ENCODE data around the gene ALCAM. TPM values are rescaled to one million over a fixed set of nuclear protein-coding genes. Genes with fewer than 3 reads are reported as not detected.
A peak's percentile ranks its signal among the peaks of the same experiment; 100 is the strongest.
"Not testable (repeated sequence)": the region's sequence is repeated elsewhere in the genome, so short reads cannot be mapped to it uniquely, and the experiment has no call there.

Gene ALCAM
- total RNA-seq, 2 donors from 2014 or later = 26.5 to 57.2 TPM

DNA sequence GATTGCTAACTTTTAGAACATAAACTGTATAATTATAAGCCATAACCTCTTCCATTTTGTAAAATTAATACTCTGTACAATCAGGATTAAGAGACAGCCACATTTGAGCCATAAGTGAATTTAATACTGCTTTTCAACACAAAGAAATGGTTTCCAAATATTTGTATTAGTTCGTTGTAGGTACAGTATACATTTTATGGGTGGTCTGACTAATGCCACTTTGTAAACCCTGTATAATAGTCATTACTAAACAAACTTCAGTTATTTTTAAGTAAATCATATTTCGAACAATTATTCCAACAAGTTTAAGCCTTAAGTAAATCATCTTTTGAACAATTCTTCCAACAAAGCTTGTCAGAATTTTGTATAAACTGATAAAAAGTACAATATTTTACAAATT is 11.0 kb downstream of the ALCAM start:
- intact Hi-C loops (cut with DNase I) = no loop called here

DNA sequence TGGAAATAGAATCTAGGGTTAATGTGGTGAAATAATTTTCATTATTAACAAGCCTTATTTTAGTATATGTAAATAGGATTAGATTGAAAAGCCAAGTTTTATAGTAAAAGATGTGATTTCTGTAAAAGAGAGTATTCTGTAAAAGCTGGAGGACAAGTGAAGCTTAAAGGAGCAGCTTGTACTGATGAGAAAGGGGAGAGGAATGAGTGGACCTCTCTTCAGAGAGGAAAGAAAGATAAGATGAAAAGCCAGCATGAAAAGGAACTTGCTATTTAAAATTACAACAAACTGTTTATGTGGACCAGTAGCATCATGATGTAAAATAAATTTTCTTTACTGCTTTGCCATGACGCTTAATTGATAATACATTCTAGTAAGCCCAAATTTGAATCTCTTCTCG is 18.5 kb downstream of the ALCAM start:
- DNase-seq (ENCODE audit: low spot score) = no peak
- intact Hi-C loops (cut with DNase I) = no loop called here

More for the DNA sequence above, 11.0 kb downstream of the ALCAM start:
- DNase-seq (ENCODE audit: low spot score) = no peak

DNA sequence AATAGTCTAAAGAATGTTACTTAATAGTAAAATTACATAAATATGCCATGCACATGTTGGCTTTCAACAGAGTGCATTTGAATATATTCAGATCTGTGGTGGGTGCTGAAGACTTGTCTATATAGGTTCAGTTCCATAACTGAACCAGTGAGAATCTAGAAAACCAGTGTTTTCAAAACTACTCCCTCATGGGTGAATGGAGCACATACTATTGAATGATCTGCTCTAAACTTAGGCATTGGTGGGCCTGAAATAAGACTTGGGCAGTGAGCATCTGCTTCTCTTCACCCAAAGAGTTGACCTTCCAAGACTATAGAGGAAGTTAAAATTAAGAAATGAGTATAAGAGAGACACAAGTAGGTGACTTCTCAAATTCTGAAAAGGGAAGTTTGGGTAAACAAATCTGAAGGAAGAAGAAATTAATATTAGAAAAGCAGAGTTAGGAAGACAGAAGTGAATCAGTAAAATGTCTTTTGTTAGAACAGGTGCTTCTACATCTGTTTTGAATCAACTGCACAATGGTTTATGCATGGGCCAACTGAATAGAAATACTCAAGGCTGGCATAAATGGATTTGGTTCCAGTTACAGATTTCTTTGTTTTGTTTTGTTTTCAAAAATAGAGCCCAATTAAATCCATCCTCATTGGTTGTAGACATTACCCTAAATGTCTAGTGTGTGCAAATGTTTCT is 19.3 kb downstream of the ALCAM start:
- DNase-seq (ENCODE audit: low spot score) = no peak
- intact Hi-C loops (cut with DNase I) = no loop called here

GRCh38 chr3:105387122-105387751 is 20.5 kb downstream of the ALCAM start:
- intact Hi-C loops (cut with DNase I) = no loop called here
- no peak for DNase-seq (ENCODE audit: low spot score)

- DNase-seq (ENCODE audit: low spot score) = no peak
- intact Hi-C loops (cut with DNase I) = no loop called here
These were observed 21.5 kb downstream of the ALCAM start for GRCh38 chr3:105388176-105388575.

DNA sequence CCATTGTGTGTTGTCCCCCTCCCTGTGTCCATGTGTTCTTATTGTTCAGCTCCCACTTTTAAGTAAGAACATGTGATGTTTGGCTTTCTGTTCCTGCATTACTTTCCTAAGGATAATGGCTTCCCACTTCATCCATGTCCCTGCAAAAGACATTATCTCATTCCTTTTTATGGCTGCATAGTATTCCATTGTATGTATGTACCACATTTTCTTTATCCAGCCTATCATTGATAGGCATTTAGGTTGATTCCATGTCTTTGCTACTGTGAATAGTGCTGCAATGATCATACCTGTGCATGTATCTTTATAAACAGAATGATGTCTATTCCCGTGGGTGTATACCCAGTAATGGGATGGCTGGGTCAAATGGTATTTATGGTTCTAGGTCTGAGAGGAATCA is 23.1 kb downstream of the ALCAM start:
- DNase-seq (ENCODE audit: low spot score); intact Hi-C loops (cut with DNase I): not testable (repeated sequence)

- intact Hi-C loops (cut with DNase I); DNase-seq (ENCODE audit: low spot score): not testable (repeated sequence)
These were observed 25.9 kb downstream of the ALCAM start for GRCh38 chr3:105392598-105392997.

DNA sequence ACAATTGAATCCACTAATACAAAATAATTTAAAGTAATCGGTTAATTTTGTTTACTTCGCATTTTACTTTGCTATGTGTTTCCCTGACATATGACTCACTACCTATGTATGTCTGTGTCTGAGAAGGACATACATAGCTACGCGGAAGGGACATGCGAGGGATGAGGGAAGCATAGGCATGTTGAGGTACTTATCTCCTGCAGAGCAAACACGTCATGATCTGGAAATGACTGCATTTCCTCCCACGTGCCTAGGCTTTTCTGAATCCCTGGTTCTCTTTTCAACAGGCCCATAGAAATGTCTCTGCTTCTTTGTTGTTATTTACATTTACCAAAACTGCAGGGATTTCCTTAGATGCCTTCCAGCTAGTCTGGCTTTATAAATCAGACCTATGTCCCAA is 27.5 kb downstream of the ALCAM start:
- DNase-seq (ENCODE audit: low spot score) = no peak
- intact Hi-C loops (cut with DNase I) = no loop called here

DNA sequence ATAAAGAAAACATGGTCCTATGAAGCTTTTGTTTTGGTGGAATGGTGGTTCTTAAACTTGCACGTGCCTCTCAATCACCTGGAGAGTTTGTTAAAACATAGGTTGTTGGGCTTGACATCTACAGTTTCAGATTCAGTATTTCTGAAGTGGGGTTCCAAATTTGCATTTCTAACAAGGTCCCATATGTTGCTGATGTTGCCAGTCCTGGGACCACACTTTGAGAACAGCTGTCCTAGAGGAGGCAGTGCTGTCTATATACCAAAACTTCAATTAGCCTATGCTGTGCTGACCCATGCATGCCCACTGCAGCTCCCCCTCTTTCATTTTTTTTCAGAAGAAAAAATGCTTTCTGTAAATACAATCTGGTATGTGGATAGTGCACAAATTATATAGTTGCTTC is 31.3 kb downstream of the ALCAM start:
- intact Hi-C loops (cut with DNase I) = no loop called here
- no peak for DNase-seq (ENCODE audit: low spot score)

- intact Hi-C loops (cut with DNase I) = no loop called here
These were observed 31.7 kb downstream of the ALCAM start for GRCh38 chr3:105398437-105398836.

DNA sequence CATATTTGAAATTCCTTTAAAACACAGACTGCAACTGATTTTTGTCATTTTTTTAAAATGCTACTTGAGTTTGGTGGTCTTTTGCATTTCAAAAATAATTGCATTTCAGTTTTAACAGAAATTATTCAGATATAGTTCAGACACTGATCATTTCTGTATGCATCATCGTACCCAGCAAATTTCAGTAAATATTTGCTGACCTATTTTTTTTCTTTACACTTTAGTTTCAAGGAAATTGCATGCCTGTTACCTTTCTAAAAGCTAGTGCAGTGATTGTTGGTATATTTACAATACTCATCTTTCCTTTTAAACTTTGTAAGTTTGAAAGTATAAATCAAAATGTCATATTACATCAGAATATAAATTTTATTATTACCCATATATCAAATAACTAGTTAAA is 32.4 kb downstream of the ALCAM start:
- DNase-seq (ENCODE audit: low spot score) = no peak
- intact Hi-C loops (cut with DNase I) = no loop called here

More at GRCh38 chr3:105398437-105398836, 31.7 kb downstream of the ALCAM start:
- no peak for DNase-seq (ENCODE audit: low spot score)

DNA sequence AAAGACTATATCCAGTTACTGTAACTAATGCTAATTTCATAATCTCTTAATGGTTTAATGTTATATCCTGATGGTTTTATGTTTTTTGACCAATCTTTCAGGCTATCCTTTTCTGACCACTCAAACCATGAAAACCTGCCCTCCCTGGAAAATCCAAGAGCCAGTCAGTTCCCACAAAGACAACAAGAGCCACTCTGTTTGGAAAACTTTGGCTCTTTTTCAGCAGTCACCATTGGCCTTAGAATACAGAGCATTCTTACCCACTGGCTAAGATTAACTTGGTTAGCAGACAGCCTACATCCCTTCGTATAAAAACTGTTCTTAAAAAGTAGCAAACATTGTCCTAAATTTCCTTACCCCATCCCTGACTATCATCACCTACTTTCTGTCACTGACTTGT is 32.9 kb downstream of the ALCAM start:
- intact Hi-C loops (cut with DNase I) = no loop called here
- DNase-seq (ENCODE audit: low spot score) = no peak

DNA sequence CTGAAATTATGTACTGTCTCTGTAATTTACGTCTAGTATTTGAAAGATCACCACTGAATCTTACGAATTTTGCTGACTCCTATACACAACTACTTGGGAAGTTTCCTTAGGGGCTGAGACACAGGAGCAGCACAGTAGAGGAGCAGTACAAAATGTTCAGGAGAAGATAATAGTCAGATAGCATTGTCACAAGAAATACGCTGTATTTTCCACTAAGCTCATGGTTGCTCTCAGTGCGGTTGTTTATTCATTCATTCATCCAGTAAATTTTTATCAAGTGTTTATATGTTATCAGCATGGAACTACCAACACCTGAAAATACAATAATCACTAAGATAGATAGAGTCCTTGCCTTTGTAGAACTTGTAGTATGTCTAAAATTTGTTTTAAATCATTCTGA is 34.5 kb downstream of the ALCAM start:
- intact Hi-C loops (cut with DNase I) = no loop called here
- DNase-seq (ENCODE audit: low spot score) = no peak

GRCh38 chr3:105401691-105402149 is 35.0 kb downstream of the ALCAM start:
- no peak for DNase-seq (ENCODE audit: low spot score)
- intact Hi-C loops (cut with DNase I) = no loop called here

DNA sequence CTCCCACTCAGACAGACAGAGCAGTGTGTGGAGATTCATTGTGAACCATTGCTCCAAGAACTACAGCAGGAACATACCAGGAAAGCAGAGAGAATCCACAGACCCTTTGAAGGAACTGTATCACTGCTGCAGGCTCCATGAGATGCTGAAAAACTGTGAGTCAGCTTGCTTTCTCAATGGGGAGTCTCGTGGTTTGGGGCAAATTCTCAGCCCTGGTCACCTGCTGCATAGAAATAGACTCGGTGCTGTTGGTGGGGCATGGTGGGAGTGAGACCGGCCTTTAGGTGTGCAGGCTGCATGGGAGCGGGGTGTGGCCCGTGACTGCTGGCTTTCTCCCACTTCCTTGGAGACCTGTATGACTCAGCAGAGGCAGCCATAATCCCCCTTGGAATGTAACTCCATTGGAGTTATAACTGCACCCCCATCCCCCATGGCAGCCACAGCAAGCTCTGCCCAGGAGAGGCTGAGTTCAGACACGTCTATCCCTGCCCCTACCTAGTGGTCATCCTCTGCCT is 35.6 kb downstream of the ALCAM start:
- peak; percentile 29 for DNase-seq (ENCODE audit: low spot score)
- intact Hi-C loops (cut with DNase I) = no loop called here

DNA sequence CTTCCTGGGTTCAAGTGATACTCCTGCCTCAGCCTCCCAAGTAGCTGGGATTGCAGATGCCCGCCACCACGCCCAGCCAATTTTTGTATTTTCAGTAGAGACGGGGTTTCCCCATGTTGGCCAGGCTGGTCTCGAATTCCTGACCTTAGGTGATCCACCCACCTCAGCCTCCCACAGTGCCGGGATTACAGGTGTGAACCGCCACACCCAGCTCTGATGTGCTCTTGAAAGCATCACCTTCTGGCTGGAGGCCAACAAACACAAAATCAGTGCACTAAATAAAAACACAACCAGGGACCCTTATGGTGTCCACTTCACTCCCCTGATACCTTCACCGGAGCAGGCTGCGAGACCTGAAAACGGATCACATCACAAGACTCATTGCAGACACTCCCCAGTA is 36.3 kb downstream of the ALCAM start:
- intact Hi-C loops (cut with DNase I) = not testable (repeated sequence)
- DNase-seq (ENCODE audit: low spot score) = peak; percentile 31

- intact Hi-C loops (cut with DNase I) = no loop called here
- no peak for DNase-seq (ENCODE audit: low spot score)
These were observed 39.6 kb downstream of the ALCAM start for GRCh38 chr3:105406268-105406667.

- intact Hi-C loops (cut with DNase I) = no loop called here
- DNase-seq (ENCODE audit: low spot score) = no peak
These were observed 42.7 kb downstream of the ALCAM start for GRCh38 chr3:105409364-105409763.

DNA sequence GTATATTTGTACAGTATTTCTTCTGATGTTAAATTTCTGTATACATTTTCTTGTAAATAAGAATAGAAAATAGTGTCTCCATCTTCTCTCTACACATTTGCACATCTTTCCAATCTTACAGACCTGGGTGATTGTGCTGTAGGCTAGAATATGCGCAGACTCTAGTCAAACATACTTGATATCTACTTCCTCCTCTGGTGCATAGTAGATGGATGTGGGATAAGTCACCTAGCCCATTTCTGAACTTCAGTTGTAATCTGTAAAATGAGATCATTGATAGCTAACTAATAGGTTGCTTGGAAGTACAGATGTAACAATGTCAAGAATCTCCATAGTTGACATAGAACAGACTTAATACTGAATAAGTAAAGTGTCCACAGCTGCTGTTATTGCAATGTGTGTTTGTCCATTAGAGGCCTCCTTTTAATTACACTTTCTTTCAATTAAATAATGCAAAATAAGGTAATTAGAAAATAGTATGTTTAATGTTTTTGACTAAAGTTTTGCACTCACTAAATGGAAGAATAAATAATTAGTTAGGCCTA is 46.7 kb downstream of the ALCAM start:
- intact Hi-C loops (cut with DNase I) = no loop called here
- no peak for DNase-seq (ENCODE audit: low spot score)

GRCh38 chr3:105414841-105415240 is 48.1 kb downstream of the ALCAM start:
- intact Hi-C loops (cut with DNase I) = no loop called here
- DNase-seq (ENCODE audit: low spot score) = no peak

DNA sequence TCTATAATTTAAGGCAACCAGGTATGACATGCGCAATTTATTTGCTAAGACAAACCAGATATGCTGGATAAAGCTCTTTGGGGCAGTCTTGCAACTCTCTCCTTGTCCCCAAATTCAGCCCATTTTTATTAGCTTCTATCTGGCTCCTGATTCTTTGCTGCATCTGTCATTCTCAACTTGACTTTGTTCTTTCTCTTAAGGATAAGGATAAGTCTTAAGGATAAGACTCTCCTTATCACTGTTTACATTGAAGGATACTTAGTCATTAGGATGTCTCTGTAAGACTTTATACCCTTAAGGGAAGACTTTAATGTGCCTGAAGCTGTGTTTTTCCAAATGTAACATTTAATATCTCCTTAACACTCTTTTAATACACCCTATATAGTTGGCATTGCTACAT is 49.2 kb downstream of the ALCAM start:
- intact Hi-C loops (cut with DNase I) = no loop called here
- DNase-seq (ENCODE audit: low spot score) = no peak
